ENCODE measurements around the gene TEDC1. TPM values are rescaled to one million over a fixed set of nuclear protein-coding genes. Genes with fewer than 3 reads are reported as not detected.

The TEDC1 gene
- total and polyA plus RNA-seq, 2 donors from 2014 or later, result 6.9 to 13.2 TPM

DNA sequence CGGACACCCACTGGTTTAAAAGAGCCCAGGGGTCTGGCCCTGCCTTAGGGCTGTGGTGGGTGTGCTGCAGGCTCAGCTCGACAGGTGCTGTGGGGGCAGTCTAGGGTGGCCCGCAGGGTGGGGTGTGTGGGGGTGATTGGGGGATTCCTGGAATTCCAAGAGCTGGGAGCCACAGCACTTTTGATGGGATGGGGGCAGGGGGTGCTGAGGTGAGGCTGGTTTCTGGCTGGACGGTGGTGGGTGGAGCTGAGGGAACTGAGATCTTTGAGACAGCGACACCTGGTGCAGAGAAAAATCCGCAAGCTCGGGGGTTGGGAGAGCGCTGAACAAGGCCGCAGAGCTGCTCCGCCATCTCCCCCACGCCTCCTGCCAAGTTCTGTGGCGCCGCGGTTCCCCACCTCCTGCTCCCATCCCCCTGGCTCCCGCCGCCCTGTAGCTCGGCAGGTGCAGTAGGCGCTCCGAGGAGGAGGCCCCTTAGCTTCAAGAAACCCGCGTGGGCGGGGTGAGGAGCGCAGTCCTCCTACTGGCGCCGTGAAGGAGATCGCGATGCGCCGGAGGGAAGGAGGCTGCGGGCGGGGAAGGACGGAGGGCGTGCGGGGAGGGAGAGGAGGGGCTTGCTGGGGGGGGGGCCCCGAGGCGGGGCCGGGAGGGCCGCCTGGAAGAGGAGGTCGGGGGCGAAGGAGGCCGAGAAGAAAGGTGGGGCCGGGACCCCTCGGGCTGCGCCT is 1.3 kb upstream of the TEDC1 start:
- H3K4me1 ChIP-seq (ENCODE audit: control insufficient read depth in 2 of 3, insufficient read depth in 2 of 3, low read depth in 1 of 3, low read length in 3 of 3), result peaks cover 0 to 10% (median 4%) of the 10 kb centered on the region in 3 donors
- intact Hi-C loops (cut with DNase I), result no loop called here
- DNase-seq, result peak; percentile 94 to 96 (median 95)
- no peaks in the 10 kb centered on the region for H3K9me3 ChIP-seq (ENCODE audit: control insufficient read depth in 2 of 3, insufficient read depth in 1 of 3, low read length in 3 of 3)
- peak overlapping the region in 1 of 3 donors; percentile 51 for H3K9ac ChIP-seq (ENCODE audit: low read length in 3 of 3)
- H3K27ac ChIP-seq (ENCODE audit: low read depth in 2 of 2, low read length in 2 of 2), result peak overlapping the region; percentile 66 to 80
- FAIRE-seq, result no peak
- TF ChIP-seq, protein P1, sequence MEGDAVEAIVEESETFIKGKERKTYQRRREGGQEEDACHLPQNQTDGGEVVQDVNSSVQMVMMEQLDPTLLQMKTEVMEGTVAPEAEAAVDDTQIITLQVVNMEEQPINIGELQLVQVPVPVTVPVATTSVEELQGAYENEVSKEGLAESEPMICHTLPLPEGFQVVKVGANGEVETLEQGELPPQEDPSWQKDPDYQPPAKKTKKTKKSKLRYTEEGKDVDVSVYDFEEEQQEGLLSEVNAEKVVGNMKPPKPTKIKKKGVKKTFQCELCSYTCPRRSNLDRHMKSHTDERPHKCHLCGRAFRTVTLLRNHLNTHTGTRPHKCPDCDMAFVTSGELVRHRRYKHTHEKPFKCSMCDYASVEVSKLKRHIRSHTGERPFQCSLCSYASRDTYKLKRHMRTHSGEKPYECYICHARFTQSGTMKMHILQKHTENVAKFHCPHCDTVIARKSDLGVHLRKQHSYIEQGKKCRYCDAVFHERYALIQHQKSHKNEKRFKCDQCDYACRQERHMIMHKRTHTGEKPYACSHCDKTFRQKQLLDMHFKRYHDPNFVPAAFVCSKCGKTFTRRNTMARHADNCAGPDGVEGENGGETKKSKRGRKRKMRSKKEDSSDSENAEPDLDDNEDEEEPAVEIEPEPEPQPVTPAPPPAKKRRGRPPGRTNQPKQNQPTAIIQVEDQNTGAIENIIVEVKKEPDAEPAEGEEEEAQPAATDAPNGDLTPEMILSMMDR (IDR thresholded peaks at IDR 0.05; ENCODE audit: borderline replicate concordance, extremely low read depth, insufficient read depth), result peak; percentile 68
- H3K27me3 ChIP-seq (ENCODE audit: control insufficient read depth, insufficient read depth, low read length), result no peaks in the 10 kb centered on the region
- peak overlapping the region; percentile 3 to 55 (median 10) for H3K4me3 ChIP-seq (ENCODE audit: low read length in 3 of 3)
- no peaks in the 10 kb centered on the region for H3K36me3 ChIP-seq (ENCODE audit: control insufficient read depth in 2 of 3, insufficient read depth in 3 of 3, low read length in 3 of 3)

DNA sequence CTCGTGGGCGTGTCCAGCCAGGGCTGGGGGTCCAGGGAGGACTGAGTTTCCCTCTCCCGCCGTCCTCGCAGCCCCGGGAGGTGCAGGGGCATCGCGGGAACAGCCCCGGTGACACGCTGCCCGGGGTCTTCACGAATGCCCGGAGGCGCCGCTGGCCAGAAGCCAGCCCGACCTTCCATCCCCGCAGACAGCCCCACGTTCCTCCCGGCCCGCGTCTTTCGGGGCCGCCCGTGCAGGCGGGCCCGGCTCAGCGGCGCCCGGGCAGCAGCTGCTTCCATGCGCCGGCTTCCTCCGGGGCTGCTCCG is 827 bp upstream of the TEDC1 start:
- intact Hi-C loops (cut with DNase I), result no loop called here
- Histone ChIP-seq H3K27me3 (ENCODE audit: control insufficient read depth, insufficient read depth, low read length) (no peaks in the 10 kb centered on the region), H3K4me3 (ENCODE audit: low read length in 3 of 3) (peak overlapping the region in 2 of 3 donors; percentile 10 to 55), H3K9me3 (ENCODE audit: control insufficient read depth in 2 of 3, insufficient read depth in 1 of 3, low read length in 3 of 3) (no peaks in the 10 kb centered on the region), H3K36me3 (ENCODE audit: control insufficient read depth in 2 of 3, insufficient read depth in 3 of 3, low read length in 3 of 3) (no peaks in the 10 kb centered on the region), H3K4me1 (ENCODE audit: control insufficient read depth in 2 of 3, insufficient read depth in 2 of 3, low read depth in 1 of 3, low read length in 3 of 3) (peaks cover 0 to 10% (median 4%) of the 10 kb centered on the region in 3 donors), H3K9ac (ENCODE audit: low read length in 3 of 3) (peak overlapping the region in 1 of 3 donors; percentile 51), H3K27ac (ENCODE audit: low read depth in 2 of 2, low read length in 2 of 2) (peak overlapping the region; percentile 66 to 80)
- TF ChIP-seq, protein P1 (IDR thresholded peaks at IDR 0.05; ENCODE audit: borderline replicate concordance, extremely low read depth, insufficient read depth), result no peak
- FAIRE-seq (no peak), DNase-seq (peak in 1 of 5 donors; percentile 93)

DNA sequence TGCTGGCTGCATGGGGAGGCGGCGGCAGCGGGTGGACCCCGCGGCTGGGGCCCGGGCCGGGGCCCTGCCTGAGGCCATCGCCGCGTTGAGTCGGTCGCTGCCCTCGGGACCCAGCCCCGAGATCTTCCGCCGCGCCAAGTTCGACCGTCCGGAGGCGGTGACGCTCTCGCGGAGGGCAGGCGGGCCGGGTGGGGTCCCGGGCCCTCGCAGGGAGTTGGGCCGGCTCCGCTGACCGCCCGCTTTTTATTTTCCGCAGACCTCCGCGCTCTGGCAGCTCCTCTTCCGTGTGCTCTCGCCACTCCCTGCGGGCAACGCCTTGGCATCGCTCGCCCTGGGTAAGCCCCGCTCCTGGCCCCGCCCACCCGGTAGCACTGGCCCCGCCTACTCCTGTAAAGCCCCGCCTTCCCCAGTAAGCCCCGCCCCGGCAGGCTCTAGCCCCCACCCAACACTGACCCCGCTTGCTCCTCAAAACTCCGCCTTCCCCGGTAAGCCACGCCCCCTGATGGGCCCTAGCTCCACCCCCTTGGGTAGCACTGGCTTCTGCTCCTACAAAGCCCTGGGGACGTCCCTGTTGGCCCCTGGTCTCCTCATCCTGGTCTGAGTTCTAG is 424 bp downstream of the TEDC1 start:
- H3K4me1 ChIP-seq (ENCODE audit: control insufficient read depth in 2 of 3, insufficient read depth in 2 of 3, low read depth in 1 of 3, low read length in 3 of 3), result peaks cover 0 to 3% (median 0%) of the 10 kb centered on the region in 3 donors
- FAIRE-seq (no peak), DNase-seq (peak; percentile 52 to 95 (median 69))
- H3K9me3 ChIP-seq (ENCODE audit: control insufficient read depth in 2 of 3, insufficient read depth in 1 of 3, low read length in 3 of 3), result no peaks in the 10 kb centered on the region
- TF ChIP-seq, protein P1 (IDR thresholded peaks at IDR 0.05; ENCODE audit: borderline replicate concordance, extremely low read depth, insufficient read depth), result no peak
- H3K4me3 ChIP-seq (ENCODE audit: low read length in 3 of 3), result peak overlapping the region; percentile 7 to 55 (median 30)
- H3K9ac ChIP-seq (ENCODE audit: low read length in 3 of 3), result no peak overlapping the region
- H3K27me3 ChIP-seq (ENCODE audit: control insufficient read depth, insufficient read depth, low read length), result no peaks in the 10 kb centered on the region
- no peaks in the 10 kb centered on the region for H3K36me3 ChIP-seq (ENCODE audit: control insufficient read depth in 2 of 3, insufficient read depth in 3 of 3, low read length in 3 of 3)
- intact Hi-C loops (cut with DNase I), result no loop called here
- H3K27ac ChIP-seq (ENCODE audit: low read depth in 2 of 2, low read length in 2 of 2), result peak overlapping the region in 1 of 2 donors; percentile 11

Measured in kidney (tissue), 14 donors.